GM19238 (cell line): Measurements from ENCODE around the gene GRAMD1B.
"Not testable (repeated sequence)": the region's sequence is repeated elsewhere in the genome, so short reads cannot be mapped to it uniquely, and the experiment has no call there.

Source experiments
- DNase-seq: peaks from one replicate; pipeline ENCODE4 v3.0.0; 2011; ENCODE audit warnings: low spot score; ENCODE audit not compliant: insufficient read length

Gene GRAMD1B

GRCh38 chr11:123640029-123640428 is 210.0 kb downstream of the GRAMD1B start:
- no peak for DNase-seq

DNA sequence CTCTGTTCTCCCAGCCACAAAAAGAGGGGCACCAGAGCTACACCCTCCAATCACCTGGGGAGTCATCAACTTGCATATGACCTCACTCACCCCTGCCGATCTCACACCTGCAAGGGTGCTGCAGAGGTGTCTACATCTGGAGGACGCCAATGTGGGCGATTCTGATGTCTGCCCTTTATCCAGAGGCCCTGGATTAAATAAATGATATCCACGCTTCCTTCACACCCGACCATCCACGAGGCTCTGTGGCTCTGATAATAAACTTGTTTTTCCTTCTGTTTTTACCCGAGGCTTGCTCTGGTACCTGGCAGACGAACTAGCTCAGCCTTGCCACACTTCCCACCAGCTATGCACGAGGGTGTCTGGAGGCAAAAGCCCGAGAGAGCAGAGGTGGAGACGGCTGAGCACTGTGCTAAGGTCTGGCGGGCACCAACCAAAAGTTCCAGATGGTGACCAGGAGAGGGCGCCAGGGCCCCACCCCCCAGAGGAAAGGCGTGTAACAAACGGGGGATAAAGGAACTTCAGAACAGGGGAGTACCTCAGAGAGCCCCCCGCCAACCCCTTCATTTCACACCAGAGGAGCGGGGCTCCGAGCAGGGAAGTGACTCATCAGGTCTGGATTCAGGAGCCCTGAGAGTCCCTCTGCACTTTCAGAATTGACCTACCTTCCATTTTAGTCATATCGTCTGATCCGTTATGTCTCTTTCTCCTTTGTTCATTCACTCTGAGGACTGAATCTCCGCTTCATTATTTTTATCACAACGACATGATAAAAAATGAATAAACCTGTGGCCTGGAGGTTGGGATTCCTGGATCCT is 210.8 kb downstream of the GRAMD1B start:
- DNase-seq: peak; percentile 47

GRCh38 chr11:123641495-123641840 is 211.4 kb downstream of the GRAMD1B start:
- DNase-seq: no peak

- no peak for DNase-seq
These were observed 212.4 kb downstream of the GRAMD1B start for GRCh38 chr11:123642435-123642834.

DNA sequence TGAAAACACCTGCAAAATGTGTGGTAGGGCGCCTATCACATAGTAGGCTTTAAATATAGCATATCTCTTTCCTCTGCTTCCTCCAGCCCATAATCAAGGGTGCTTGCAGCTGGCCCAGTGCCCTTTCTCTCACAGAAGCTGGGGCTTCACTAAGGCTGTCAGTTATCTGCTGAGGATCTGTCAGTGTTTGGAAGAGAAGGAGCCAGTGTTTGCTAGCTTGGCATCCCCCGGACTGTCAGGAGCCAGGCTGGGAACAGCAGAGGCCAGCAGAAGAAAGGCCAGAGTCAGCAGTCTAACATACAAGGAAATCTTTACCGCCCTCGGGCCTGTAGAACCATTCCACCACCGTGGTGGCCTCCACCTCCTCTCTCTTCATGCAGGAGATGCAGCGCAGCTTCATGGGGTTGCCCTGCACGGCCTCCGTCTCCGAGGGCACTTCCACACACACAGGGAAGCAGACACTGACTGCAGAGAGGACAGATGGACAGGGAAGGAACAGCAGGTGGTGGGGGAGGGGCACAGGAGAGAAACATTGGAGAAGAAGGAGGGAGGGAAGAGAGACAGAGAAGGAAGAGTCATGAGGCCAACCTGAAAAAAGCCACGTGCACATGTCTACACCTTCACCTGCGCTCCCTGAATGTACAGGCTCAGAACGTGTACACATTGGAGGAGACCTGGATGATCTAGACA is 215.4 kb downstream of the GRAMD1B start:
- DNase-seq: no peak

DNA sequence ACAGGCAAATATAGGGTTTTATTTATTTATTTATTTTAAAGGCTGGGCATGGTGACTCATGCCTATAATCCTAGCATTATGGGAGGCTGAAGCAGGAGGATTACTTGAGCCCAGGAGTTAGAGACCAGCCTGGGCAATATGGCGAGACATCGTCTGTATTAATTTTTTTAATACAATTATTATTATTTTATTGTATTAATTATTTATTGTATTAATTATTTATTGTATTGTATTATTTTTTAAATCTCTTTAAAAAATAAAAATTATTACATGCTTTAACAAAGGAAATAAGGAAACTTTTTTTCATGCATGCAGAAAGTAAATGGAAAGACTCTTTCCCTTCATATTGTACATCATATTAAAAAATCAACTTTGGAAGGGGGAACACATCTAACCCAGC is 220.8 kb downstream of the GRAMD1B start:
- no peak for DNase-seq

GRCh38 chr11:123652599-123652998 is 222.5 kb downstream of the GRAMD1B start:
- no peak for DNase-seq

- no peak for DNase-seq
These were observed 223.4 kb downstream of the GRAMD1B start for GRCh38 chr11:123653483-123653826.

DNA sequence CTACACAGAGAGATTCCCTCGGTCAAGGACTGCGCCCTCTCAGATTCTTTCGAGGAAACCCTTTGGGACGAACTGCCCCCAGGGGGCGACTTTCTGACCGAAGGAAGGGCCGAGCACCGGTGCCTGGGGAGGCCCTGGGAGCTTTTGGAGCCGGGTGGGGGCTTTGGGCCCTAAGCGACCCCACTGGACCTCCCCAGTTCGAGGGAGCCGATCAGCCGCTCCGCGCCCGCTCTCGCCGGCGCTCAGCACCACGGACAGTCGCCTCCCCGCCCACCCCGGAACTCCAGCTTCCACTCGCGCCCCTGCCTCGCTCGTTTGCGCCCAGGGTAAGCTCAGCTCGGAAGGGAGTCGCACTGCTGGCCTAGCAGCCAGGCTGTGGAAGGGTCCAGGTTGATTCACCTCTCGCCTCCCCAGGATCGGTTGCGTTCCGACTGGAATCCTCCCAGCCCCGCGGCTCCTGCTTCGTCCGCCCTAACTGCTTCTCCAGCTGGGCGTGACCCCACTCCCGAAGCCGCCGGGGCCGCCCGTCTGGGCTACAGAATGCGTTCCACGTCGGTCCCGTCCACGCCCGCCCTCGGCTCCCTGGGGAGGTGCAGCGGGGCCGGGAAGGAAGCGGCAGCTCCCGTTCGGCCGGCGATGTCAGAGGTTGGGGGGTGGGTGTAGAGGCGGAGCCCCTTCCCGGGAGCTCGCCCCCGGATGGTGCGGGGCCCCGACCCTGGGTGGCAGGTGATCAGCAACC is 223.9 kb downstream of the GRAMD1B start:
- DNase-seq: peak; percentile 18

GRCh38 chr11:123654566-123655081 is 224.6 kb downstream of the GRAMD1B start, which contains the start of gene SCN3B:
Gene SCN3B (minus strand): TSS chr11:123654624. CDS start chr11:123653801, 823 bp downstream.
- peak; percentile 22 for DNase-seq

DNA sequence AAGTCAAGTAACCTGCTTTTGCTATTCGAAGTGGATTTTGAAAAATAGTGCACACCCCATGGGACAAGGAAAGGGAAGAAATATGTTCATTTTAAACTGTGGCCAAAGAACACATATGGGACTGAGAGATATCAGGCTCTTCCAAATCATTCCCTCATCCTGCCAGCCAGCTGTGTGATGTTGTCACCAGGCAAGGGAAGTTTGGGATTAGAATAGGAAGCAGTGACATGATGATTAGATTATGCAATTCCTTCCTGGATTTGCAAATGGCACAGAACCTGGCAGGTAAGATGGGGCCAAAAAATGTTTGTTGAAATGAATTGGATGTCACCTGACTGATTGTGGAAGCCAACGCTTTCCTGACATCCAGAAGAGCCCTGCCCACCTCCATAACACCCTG is 229.2 kb downstream of the GRAMD1B start:
- DNase-seq: no peak

- not testable (repeated sequence) for DNase-seq
These were observed 229.9 kb downstream of the GRAMD1B start for GRCh38 chr11:123659965-123660364.

GRCh38 chr11:123665306-123665705 is 235.2 kb downstream of the GRAMD1B start:
- no peak for DNase-seq

- no peak for DNase-seq
These were observed 240.0 kb downstream of the GRAMD1B start for GRCh38 chr11:123670081-123670480.

DNA sequence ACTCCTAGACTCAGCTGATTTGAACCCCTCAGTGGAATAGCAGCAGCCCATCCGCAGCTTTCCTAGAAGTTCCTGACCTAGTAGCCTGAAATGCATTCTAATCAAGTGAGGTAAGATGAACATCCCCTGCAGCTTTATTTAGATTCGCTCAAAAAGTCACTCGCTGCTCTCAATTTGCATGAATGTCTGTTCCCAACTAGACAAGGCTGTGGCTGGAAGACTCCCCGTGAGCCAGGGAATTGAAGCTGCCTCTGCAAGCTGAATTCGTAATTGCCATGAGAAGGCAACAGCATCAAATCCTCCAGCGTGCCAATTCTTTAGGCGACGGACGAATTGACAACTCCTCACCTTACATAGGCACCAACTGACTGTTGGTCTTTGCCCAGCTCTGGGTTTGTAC is 241.5 kb downstream of the GRAMD1B start:
- no peak for DNase-seq

DNA sequence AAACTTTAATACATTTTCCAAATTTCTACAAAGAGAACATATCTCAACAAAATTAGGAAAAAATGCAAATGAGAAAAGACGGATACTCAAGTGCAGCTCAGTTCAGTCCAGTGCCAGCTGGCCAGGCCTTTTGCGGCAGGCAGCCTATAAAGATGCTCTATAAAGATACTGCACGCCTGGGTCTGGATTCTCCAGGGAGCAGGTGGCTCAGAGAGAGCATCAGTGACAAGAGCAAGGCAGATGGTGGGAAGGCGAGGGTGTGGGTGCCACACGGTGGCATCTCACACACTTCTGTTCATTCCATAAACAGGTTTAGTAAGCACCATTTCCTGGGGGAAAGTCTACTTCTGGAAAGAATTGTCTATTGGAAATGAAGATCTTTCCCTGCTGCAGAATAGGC is 242.5 kb downstream of the GRAMD1B start:
- no peak for DNase-seq

DNA sequence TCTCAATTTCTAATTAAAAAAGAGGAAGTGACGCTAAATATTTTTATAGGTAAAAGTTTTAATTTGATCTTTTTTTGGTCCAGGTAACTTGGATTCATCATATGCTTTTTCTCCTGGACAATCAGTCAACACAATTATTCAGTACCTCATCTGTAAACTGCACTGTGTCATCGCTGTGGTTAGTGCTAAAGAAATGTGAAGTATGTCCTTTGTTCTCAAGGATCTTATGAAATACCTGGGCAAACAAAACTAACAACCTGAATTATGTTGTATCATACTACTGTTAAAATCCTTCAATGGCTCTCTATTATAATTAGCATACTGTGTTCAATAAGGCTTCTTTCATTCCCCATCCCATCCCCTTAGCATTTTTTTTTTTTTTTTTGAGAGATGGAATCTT is 244.2 kb downstream of the GRAMD1B start:
- no peak for DNase-seq
